IMR-90 (cell line): ENCODE measurements around the gene HPSE. TPM values are rescaled to one million over a fixed set of nuclear protein-coding genes. Genes with fewer than 3 reads are reported as not detected.

Source experiments
- ATAC-seq: fragments of 200-7000 bp; cut with Tn5 transposase; 2 replicates; pipeline ENCODE4 v1.9.1; 2020; ENCODE audit warnings: low read depth, mild to moderate bottlenecking, moderate library complexity
- BruUV-seq: library from RNA; stranded (reverse); fragments of 400-500 nt; replicated peaks from 2 replicates; lab custom pipeline; 2021; lab: Mats Ljungman, UMichigan
- CTCF ChIA-PET: fragments of 300-600 bp; formaldehyde crosslinking; extraction: SDS; loops from one replicate; lab custom pipeline; 2021; ENCODE audit warnings: antibody characterized with exemption; lab: Yijun Ruan, JAX
- POLR2A ChIA-PET: fragments of 300-600 bp; sonication (Branson Sonifier 250); formaldehyde crosslinking; loops from one replicate; lab custom pipeline; 2022; ENCODE audit warnings: antibody characterized with exemption; ENCODE audit not compliant: unreplicated experiment; lab: Charles Lee
- DNase-seq: peaks from one replicate; pipeline ENCODE4 v3.0.0; 2013
- H2AFZ ChIP-seq: replicated peaks from 2 replicates; pipeline ENCODE3; 2013; ENCODE audit warnings: low read length, mild to moderate bottlenecking; ENCODE audit not compliant: poor library complexity
- H2AK5ac ChIP-seq: 2 replicates; pipeline ENCODE4 v1.6.1; 2013; ENCODE audit warnings: low read depth, low read length, inconsistent platforms
- H2AK9ac ChIP-seq: replicated peaks from 2 replicates; pipeline ENCODE3; 2013; ENCODE audit warnings: mild to moderate bottlenecking, low read depth, low read length, moderate library complexity; ENCODE audit not compliant: poor library complexity
- H2BK120ac ChIP-seq: 2 replicates; pipeline ENCODE4 v1.6.1; 2013; ENCODE audit warnings: low read depth, low read length, inconsistent platforms
- H2BK15ac ChIP-seq: 3 replicates; pipeline ENCODE4 v1.6.1; 2013; ENCODE audit warnings: low read depth, low read length, inconsistent platforms
- H2BK20ac ChIP-seq: 2 replicates; pipeline ENCODE4 v1.6.1; 2013; ENCODE audit warnings: low read depth, mild to moderate bottlenecking, inconsistent platforms, low read length, moderate library complexity
- H2BK5ac ChIP-seq: 2 replicates; pipeline ENCODE4 v1.6.1; 2013; ENCODE audit warnings: mild to moderate bottlenecking, low read depth, low read length, inconsistent platforms; ENCODE audit not compliant: poor library complexity, severe bottlenecking
- H3K14ac ChIP-seq: replicated peaks from 2 replicates; pipeline ENCODE4 v1.6.1; 2013; ENCODE audit warnings: low read depth, low read length, inconsistent platforms
- H3K18ac ChIP-seq: 2 replicates; pipeline ENCODE4 v1.6.1; 2013; ENCODE audit warnings: low read depth, low read length, control low read depth
- H3K23ac ChIP-seq: 2 replicates; pipeline ENCODE4 v1.6.1; 2013; ENCODE audit warnings: low read depth, low read length, inconsistent platforms
- H3K27ac ChIP-seq: 2 replicates; pipeline ENCODE4 v1.5.1; 2013; ENCODE audit warnings: mild to moderate bottlenecking, control low read depth, low read length; ENCODE audit not compliant: insufficient read depth
- H3K27me3 ChIP-seq: 2 replicates; pipeline ENCODE4 v1.6.1; 2013; ENCODE audit warnings: low read length; ENCODE audit not compliant: control insufficient read depth, insufficient read depth
- H3K36me3 ChIP-seq: 2 replicates; pipeline ENCODE4 v1.6.1; 2013; ENCODE audit warnings: low read length, mixed read lengths; ENCODE audit not compliant: control insufficient read depth, insufficient read depth
- H3K4ac ChIP-seq: 2 replicates; pipeline ENCODE4 v1.6.1; 2013; ENCODE audit warnings: low read depth, low read length, inconsistent platforms
- H3K4me1 ChIP-seq: 2 replicates; pipeline ENCODE4 v1.6.1; 2013; ENCODE audit warnings: low read length, mixed read lengths; ENCODE audit not compliant: control insufficient read depth, insufficient read depth
- H3K4me2 ChIP-seq: 2 replicates; pipeline ENCODE4 v1.6.1; 2013; ENCODE audit warnings: low read depth, mild to moderate bottlenecking, control low read depth, low read length, moderate library complexity
- H3K4me3 ChIP-seq: 2 replicates; pipeline ENCODE4 v1.5.1; 2013; ENCODE audit warnings: low read depth, mild to moderate bottlenecking, control low read depth, low read length, moderate library complexity; ENCODE audit not compliant: insufficient read depth
- H3K56ac ChIP-seq: 2 replicates; pipeline ENCODE4 v1.6.1; 2013; ENCODE audit warnings: low read length, inconsistent platforms; ENCODE audit not compliant: insufficient read depth; ENCODE audit errors: extremely low read depth
- H3K79me1 ChIP-seq, 2 experiments: 2 replicates each; pipeline ENCODE4 v1.6.1; 2013; ENCODE audit warnings: low read length in 2 of 2, inconsistent platforms in 1 of 2, low read depth in 1 of 2
- H3K9ac ChIP-seq: 2 replicates; pipeline ENCODE4 v1.6.1; 2013; ENCODE audit warnings: low read depth, low read length, control low read depth
- H3K9me1 ChIP-seq: 2 replicates; pipeline ENCODE4 v1.6.1; 2013; ENCODE audit warnings: low read length, inconsistent platforms; ENCODE audit not compliant: insufficient read depth
- H3K9me3 ChIP-seq: 2 replicates; pipeline ENCODE4 v1.6.1; 2013; ENCODE audit warnings: low read length; ENCODE audit not compliant: control insufficient read depth, insufficient read depth
- H4K20me1 ChIP-seq: 2 replicates; pipeline ENCODE4 v1.6.1; 2013; ENCODE audit warnings: low read length, inconsistent platforms; ENCODE audit not compliant: insufficient read depth
- H4K5ac ChIP-seq: 2 replicates; pipeline ENCODE4 v1.6.1; 2013; ENCODE audit warnings: mild to moderate bottlenecking, low read depth, low read length, control low read depth
- H4K8ac ChIP-seq, 2 experiments: 2 replicates each; pipeline ENCODE4 v1.6.1; 2013; ENCODE audit warnings: low read depth in 2 of 2, low read length in 2 of 2, control low read depth in 1 of 2, inconsistent platforms in 1 of 2
- H4K91ac ChIP-seq: 2 replicates; pipeline ENCODE4 v1.6.1; 2013; ENCODE audit warnings: low read depth, low read length, inconsistent platforms; ENCODE audit not compliant: insufficient read depth
- CHD1 ChIP-seq: IDR thresholded peaks from 2 replicates; pipeline ENCODE4 v1.6.1; 2012; ENCODE audit warnings: low read depth, low read length, improper control_type of control experiment
- MAFK ChIP-seq: IDR thresholded peaks from 2 replicates; pipeline ENCODE4 v1.6.1; 2012; ENCODE audit warnings: low read depth, low read length, improper control_type of control experiment
- MXI1 ChIP-seq: IDR thresholded peaks from 2 replicates; pipeline ENCODE4 v1.6.1; 2012; ENCODE audit warnings: low read depth, mild to moderate bottlenecking, low read length, moderate library complexity, borderline replicate concordance
- POLR2A ChIP-seq: IDR thresholded peaks from 2 replicates; pipeline ENCODE4 v1.6.1; 2012; ENCODE audit warnings: mild to moderate bottlenecking, low read depth, low read length
- RAD21 ChIP-seq: IDR thresholded peaks from 2 replicates; pipeline ENCODE4 v1.6.1; 2012; ENCODE audit warnings: low read length, improper control_type of control experiment
- RCOR1 ChIP-seq: IDR thresholded peaks from 2 replicates; pipeline ENCODE4 v1.6.1; 2012; ENCODE audit warnings: mild to moderate bottlenecking, low read length, improper control_type of control experiment; ENCODE audit not compliant: insufficient replicate concordance
- RFX5 ChIP-seq: IDR thresholded peaks from 2 replicates; pipeline ENCODE4 v1.8.0; 2012; ENCODE audit warnings: low read depth, mild to moderate bottlenecking, low read length, moderate library complexity
- USF2 ChIP-seq: fragments of 150-350 bp; IDR thresholded peaks from 2 replicates; pipeline ENCODE4 v1.6.1; 2017; ENCODE audit warnings: mild to moderate bottlenecking, antibody characterized with exemption, low read length, low read depth
- WGBS, 2 experiments: methylation state at CpG; one replicate each; pipeline versions ENCODE4 v1.1.5 to v1.1.7; 2013; ENCODE audit warnings: missing lambda C conversion rate in 2 of 2; ENCODE audit not compliant: insufficient read length in 1 of 2; ENCODE audit errors: extremely low coverage in 2 of 2; 5-methylcytosine and 5-hydroxymethylcytosine counted together
- dilution Hi-C: fragments of 300-500 bp; cut with HindIII; formaldehyde crosslinking; loops from one replicate; pipeline ENCODE4 v1.14.3; 2018; ENCODE audit warnings: low sequenced_read_pairs; ENCODE audit not compliant: unreplicated experiment
- in situ Hi-C: fragments of 300-500 bp; cut with MboI; formaldehyde crosslinking; loops from 3 replicates; pipeline ENCODE4 v1.14.3; 2019; ENCODE audit warnings: low sequenced_read_pairs, inconsistent platforms, mixed read lengths
- intact Hi-C: fragments of 100-400 bp; cut with micrococcal nuclease; formaldehyde crosslinking; loops from 2 replicates; pipeline ENCODE4 v1.10.0; 2022
- polyA plus RNA-seq, 3 experiments: library from polyadenylated mRNA; depleted of rRNA; stranded (reverse); fragments of >200 nt; gene quantifications; 2 replicates each; pipeline ENCODE4 v1.2.3, GENCODE V29; 2012; ENCODE audit warnings: low replicate concordance in 1 of 3
- total RNA-seq: library from RNA; depleted of rRNA; stranded (reverse); fragments of >200 nt; gene quantifications from 2 replicates; pipeline ENCODE4 v1.2.3, GENCODE V29; 2012

Gene HPSE
- total and polyA plus RNA-seq, 2 of the 4 experiments (the other 2 are of a cell fraction): under 0.01 to 0.09 TPM

GRCh38 chr4:83297548-83298260 lies 36.9 kb downstream of the HPSE start:
- ChIA-PET CTCF (no interaction called here), POLR2A (no interaction called here)
- Histone ChIP-seq H3K27me3 (peaks cover 7% of the 10 kb centered on the region), H2BK5ac (no peak overlapping the region), H3K14ac (no peak overlapping the region), H4K91ac (no peak overlapping the region), H2BK120ac (no peak overlapping the region), H3K23ac (no peak overlapping the region), H3K79me1 (no peaks in the 10 kb centered on the region), H3K56ac (no peak overlapping the region), H3K9ac (no peak overlapping the region), H2AFZ (no peak overlapping the region), H3K4ac (no peak overlapping the region), H3K36me3 (no peaks in the 10 kb centered on the region), H3K9me3 (no peaks in the 10 kb centered on the region), H2BK15ac (no peak overlapping the region), H2BK20ac (no peak overlapping the region), H2AK5ac (no peak overlapping the region), H3K9me1 (no peaks in the 10 kb centered on the region), H3K27ac (no peak overlapping the region), H3K4me1 (no peaks in the 10 kb centered on the region), H4K8ac (no peak overlapping the region), H3K4me3 (no peak overlapping the region), H2AK9ac (no peak overlapping the region), H4K5ac (no peak overlapping the region), H3K18ac (no peak overlapping the region), H3K4me2 (no peak overlapping the region), H4K20me1 (no peaks in the 10 kb centered on the region)
- DNase-seq (no peak), ATAC-seq (no peak)
- intact Hi-C loops (no loop called here), in situ Hi-C loops (no loop called here), dilution Hi-C loops (no loop called here)
- WGBS, 2 experiments: no CpG with 5 or more reads among the region's 3 CpGs
- BruUV-seq: no TSS peak
- TF ChIP-seq RFX5 (no peak), RCOR1 (no peak), MXI1 (no peak), USF2 (no peak), CHD1 (no peak), POLR2A (no peak), RAD21 (no peak), MAFK (0 out of 2 replicates have a peak, but pooled peaks have one; percentile 5)
